ENCODE data around the gene MIOX. TPM values are rescaled to one million over a fixed set of nuclear protein-coding genes. Genes with fewer than 3 reads are reported as not detected.

The MIOX gene
- total RNA-seq, 1 donor from 2014 or later, result 0.35 TPM

- Mint-ChIP-seq H3K36me3 (ENCODE audit: low read depth) (no peaks in the 10 kb centered on the region), H3K27me3 (ENCODE audit: low read depth) (peaks cover 4% of the 10 kb centered on the region), H3K4me3 (no peak overlapping the region), H3K9me3 (no peaks in the 10 kb centered on the region), H3K4me1 (no peaks in the 10 kb centered on the region), H3K27ac (ENCODE audit: unreplicated experiment) (no peak overlapping the region)
- no peak for DNase-seq (ENCODE audit: low read depth, low spot score)
- no peak for TF ChIP-seq CTCF (conservative IDR thresholded peaks at IDR 0.05)
These were observed 1.5 kb downstream of the MIOX start for GRCh38 chr22:50488006-50488677.

GRCh38 chr22:50488886-50489285 is 2.2 kb downstream of the MIOX start:
- H3K27me3 Mint-ChIP-seq (ENCODE audit: low read depth), result peaks cover 3% of the 10 kb centered on the region
- H3K4me1 Mint-ChIP-seq, result no peaks in the 10 kb centered on the region
- no peaks in the 10 kb centered on the region for H3K36me3 Mint-ChIP-seq (ENCODE audit: low read depth)
- DNase-seq (ENCODE audit: low read depth, low spot score), result no peak
- H3K9me3 Mint-ChIP-seq, result no peaks in the 10 kb centered on the region
- no peak overlapping the region for H3K27ac Mint-ChIP-seq (ENCODE audit: unreplicated experiment)
- no peak overlapping the region for H3K4me3 Mint-ChIP-seq
- no peak for TF ChIP-seq CTCF (conservative IDR thresholded peaks at IDR 0.05)

GRCh38 chr22:50489363-50490243 is 2.9 kb downstream of the MIOX start:
- no peak for TF ChIP-seq CTCF (conservative IDR thresholded peaks at IDR 0.05)
- H3K36me3 Mint-ChIP-seq (ENCODE audit: low read depth), result no peaks in the 10 kb centered on the region
- H3K4me3 Mint-ChIP-seq, result no peak overlapping the region
- peaks cover 3% of the 10 kb centered on the region for H3K27me3 Mint-ChIP-seq (ENCODE audit: low read depth)
- no peaks in the 10 kb centered on the region for H3K9me3 Mint-ChIP-seq
- H3K27ac Mint-ChIP-seq (ENCODE audit: unreplicated experiment), result no peak overlapping the region
- DNase-seq (ENCODE audit: low read depth, low spot score), result no peak
- no peaks in the 10 kb centered on the region for H3K4me1 Mint-ChIP-seq

GRCh38 chr22:50490531-50491308 is 4.1 kb downstream of the MIOX start:
- Mint-ChIP-seq H3K27me3 (ENCODE audit: low read depth) (peaks cover 3% of the 10 kb centered on the region), H3K4me3 (no peak overlapping the region), H3K27ac (ENCODE audit: unreplicated experiment) (no peak overlapping the region), H3K9me3 (no peaks in the 10 kb centered on the region), H3K4me1 (no peaks in the 10 kb centered on the region), H3K36me3 (ENCODE audit: low read depth) (no peaks in the 10 kb centered on the region)
- no peak for DNase-seq (ENCODE audit: low read depth, low spot score)
- no peak for TF ChIP-seq CTCF (conservative IDR thresholded peaks at IDR 0.05)

GRCh38 chr22:50497093-50497492 is 10.4 kb downstream of the MIOX start:
- no peak overlapping the region for H3K4me3 Mint-ChIP-seq
- TF ChIP-seq CTCF (conservative IDR thresholded peaks at IDR 0.05), result no peak
- H3K4me1 Mint-ChIP-seq, result peaks cover 14% of the 10 kb centered on the region
- peaks cover 2% of the 10 kb centered on the region for H3K27me3 Mint-ChIP-seq (ENCODE audit: low read depth)
- no peaks in the 10 kb centered on the region for H3K9me3 Mint-ChIP-seq
- no peaks in the 10 kb centered on the region for H3K36me3 Mint-ChIP-seq (ENCODE audit: low read depth)
- no peak for DNase-seq (ENCODE audit: low read depth, low spot score)
- no peak overlapping the region for H3K27ac Mint-ChIP-seq (ENCODE audit: unreplicated experiment)
